ENCODE data around the gene NDUFB7. TPM values are rescaled to one million over a fixed set of nuclear protein-coding genes. Genes with fewer than 3 reads are reported as not detected.

Gene NDUFB7
- total and polyA plus RNA-seq, 2 experiments from 2014 or later: 289 to 463 TPM

- Mint-ChIP-seq H3K4me1 (peaks cover 4% of the 10 kb centered on the region), H3K36me3 (ENCODE audit: low read depth) (no peaks in the 10 kb centered on the region; the same call in 2 of the 3 replicates), H3K4me3 (no peak overlapping the region), H3K27ac (no peak overlapping the region), H3K27me3 (ENCODE audit: insufficient read depth, low read depth, poor library complexity) (peaks cover 9% of the 10 kb centered on the region), H3K9me3 (no peaks in the 10 kb centered on the region)
- no peaks in the 10 kb centered on the region for H3K36me3 ChIP-seq (ENCODE audit: insufficient read depth)
- H3K27ac ChIP-seq (ENCODE audit: low read depth): no peak overlapping the region
- H3K4me3 ChIP-seq: no peak overlapping the region
- no peaks in the 10 kb centered on the region for H3K27me3 ChIP-seq (ENCODE audit: insufficient read depth)
- H3K79me2 ChIP-seq (replicated peaks; ENCODE audit: insufficient read depth): peaks cover 51% of the 10 kb centered on the region
- H3K4me1 ChIP-seq (ENCODE audit: insufficient read depth): peaks cover 7% of the 10 kb centered on the region; the same call in 1 of the 2 replicates
- DNase-seq (ENCODE audit: low spot score) (no peak), ATAC-seq (no peak)
- H3F3A ChIP-seq (replicated peaks; ENCODE audit: low read depth): 0 out of 2 replicates have a peak, but pooled peaks cover 4% of the 10 kb centered on the region
- H3K4me2 ChIP-seq: no peak overlapping the region
- no peaks in the 10 kb centered on the region for H3K9me2 ChIP-seq (ENCODE audit: insufficient read depth)
- no peak for TF ChIP-seq ZNF331 (CRISPR knock-in tag; IDR thresholded peaks at IDR 0.05; ENCODE audit: low read depth)
- TF ChIP-seq ETS1 (IDR thresholded peaks at IDR 0.05): no peak
- TF ChIP-seq ZNF114 (CRISPR knock-in tag; IDR thresholded peaks at IDR 0.05): no peak
- TF ChIP-seq POLR2AphosphoS5 (IDR thresholded peaks at IDR 0.05; ENCODE audit: low read depth): no peak
- TF ChIP-seq NANOG (IDR thresholded peaks at IDR 0.05; ENCODE audit: borderline replicate concordance): no peak
- TF ChIP-seq EZH2phosphoT487 (IDR thresholded peaks at IDR 0.05; ENCODE audit: unreplicated experiment): no peak
- no peak for TF ChIP-seq ZNF462 (CRISPR knock-in tag; IDR thresholded peaks at IDR 0.05)
- no peak for TF ChIP-seq EZH2 (IDR thresholded peaks at IDR 0.05; ENCODE audit: low read depth, unreplicated experiment)
- TF ChIP-seq REST (IDR thresholded peaks at IDR 0.05; ENCODE audit: unreplicated experiment): no peak
- TF ChIP-seq CTCF (conservative IDR thresholded peaks at IDR 0.05; ENCODE audit: low read depth in 2 of 2): no peak
- H2AFZ ChIP-seq: no peak overlapping the region
- peaks cover 6% of the 10 kb centered on the region; the same call in 1 of the 2 replicates for H4K20me1 ChIP-seq (replicated peaks; ENCODE audit: insufficient read depth)
These were observed 30.9 kb downstream of the NDUFB7 start for GRCh38 chr19:14540741-14541525.

Data from GM23338 (cell line).